GM11168 (cell line): ENCODE results near the gene KDELR3.
"Not testable (repeated sequence)": the region's sequence is repeated elsewhere in the genome, so short reads cannot be mapped to it uniquely, and the experiment has no call there.

Experiments
- in situ Hi-C: fragments of 300-500 bp; cut with MboI; formaldehyde crosslinking; loops from one replicate; pipeline ENCODE4 v1.12.0; 2022; ENCODE audit warnings: low sequenced_read_pairs; ENCODE audit not compliant: unreplicated experiment

The KDELR3 gene

GRCh38 chr22:38455076-38455529, 12.8 kb upstream of the KDELR3 start, which contains the start of gene KCNJ4:
TSS of gene KCNJ4 (minus strand) at chr22:38455199. CDS start at chr22:38428132, 27,067 bp downstream.
- in situ Hi-C loops = no loop called here

GRCh38 chr22:38455530-38456271, 12.2 kb upstream of the KDELR3 start:
- in situ Hi-C loops = no loop called here

GRCh38 chr22:38456272-38456835, 11.5 kb upstream of the KDELR3 start:
- in situ Hi-C loops = no loop called here

- in situ Hi-C loops = no loop called here
Measured at GRCh38 chr22:38456841-38457699, 10.8 kb upstream of the KDELR3 start.

- in situ Hi-C loops = no loop called here
Measured at GRCh38 chr22:38460426-38460840, 7.5 kb upstream of the KDELR3 start.

- in situ Hi-C loops = no loop called here
Measured at GRCh38 chr22:38461057-38461413, 6.9 kb upstream of the KDELR3 start.

- in situ Hi-C loops = no loop called here
Measured at GRCh38 chr22:38461414-38462081, 6.3 kb upstream of the KDELR3 start.

GRCh38 chr22:38462960-38463784, 4.7 kb upstream of the KDELR3 start:
- in situ Hi-C loops = no loop called here

GRCh38 chr22:38464992-38465672, 2.8 kb upstream of the KDELR3 start:
- in situ Hi-C loops = no loop called here

GRCh38 chr22:38465673-38466490, 2.0 kb upstream of the KDELR3 start:
- in situ Hi-C loops = no loop called here

GRCh38 chr22:38467438-38467903, 425 bp upstream of the KDELR3 start:
- in situ Hi-C loops = no loop called here

- in situ Hi-C loops = no loop called here
Measured at GRCh38 chr22:38468443-38469305, 778 bp downstream of the KDELR3 start.

- in situ Hi-C loops = no loop called here
Measured at GRCh38 chr22:38469306-38469781, 1.4 kb downstream of the KDELR3 start.

GRCh38 chr22:38470179-38470578, 2.3 kb downstream of the KDELR3 start:
- in situ Hi-C loops = not testable (repeated sequence)

GRCh38 chr22:38471237-38471636, 3.3 kb downstream of the KDELR3 start:
- in situ Hi-C loops = no loop called here

GRCh38 chr22:38474003-38474607, 6.2 kb downstream of the KDELR3 start:
- in situ Hi-C loops = no loop called here

GRCh38 chr22:38477585-38477984, 9.7 kb downstream of the KDELR3 start:
- in situ Hi-C loops = no loop called here
